ENCODE data around the gene DNAJC18. TPM values are rescaled to one million over a fixed set of nuclear protein-coding genes. Genes with fewer than 3 reads are reported as not detected.

DNAJC18 gene
- total RNA-seq, 1 donor from 2014 or later = 7.6 TPM

GRCh38 chr5:139381837-139382761, 57.2 kb downstream of the DNAJC18 start:
- peak in 1 of 2 donors; percentile 85 for DNase-seq (ENCODE audit: extremely low spot score in 2 of 2)
- H3K27ac ChIP-seq = no peak overlapping the region
- peaks cover 25% of the 10 kb centered on the region for H3K4me1 ChIP-seq
- H3K36me3 ChIP-seq = no peaks in the 10 kb centered on the region
- no peaks in the 10 kb centered on the region for H3K27me3 ChIP-seq
- no peak overlapping the region for H3K4me3 ChIP-seq
- TF ChIP-seq POLR2AphosphoS5 (IDR thresholded peaks at IDR 0.05; ENCODE audit: insufficient read depth in 1 of 2, low read depth in 1 of 2) (no peak), CTCF (IDR thresholded peaks at IDR 0.05) (no peak), POLR2A (IDR thresholded peaks at IDR 0.05) (no peak)
- intact Hi-C loops (cut with DNase I) = no loop called here
- no peaks in the 10 kb centered on the region for H3K9me3 ChIP-seq

GRCh38 chr5:139379626-139380449, 59.5 kb downstream of the DNAJC18 start:
- H3K9me3 ChIP-seq = no peaks in the 10 kb centered on the region
- no peaks in the 10 kb centered on the region for H3K36me3 ChIP-seq
- peaks cover 13% of the 10 kb centered on the region for H3K4me1 ChIP-seq
- intact Hi-C loops (cut with DNase I) = no loop called here
- no peak overlapping the region for H3K27ac ChIP-seq
- no peaks in the 10 kb centered on the region for H3K27me3 ChIP-seq
- TF ChIP-seq POLR2A (IDR thresholded peaks at IDR 0.05) (no peak), CTCF (IDR thresholded peaks at IDR 0.05) (no peak), POLR2AphosphoS5 (IDR thresholded peaks at IDR 0.05; ENCODE audit: insufficient read depth in 1 of 2, low read depth in 1 of 2) (no peak)
- DNase-seq (ENCODE audit: extremely low spot score in 2 of 2) = no peak
- H3K4me3 ChIP-seq = no peak overlapping the region

GRCh38 chr5:139378941-139379361, 60.4 kb downstream of the DNAJC18 start:
- Histone ChIP-seq H3K4me1 (peaks cover 4% of the 10 kb centered on the region), H3K36me3 (no peaks in the 10 kb centered on the region), H3K27ac (no peak overlapping the region), H3K4me3 (no peak overlapping the region), H3K27me3 (no peaks in the 10 kb centered on the region), H3K9me3 (no peaks in the 10 kb centered on the region)
- intact Hi-C loops (cut with DNase I) = no loop called here
- DNase-seq (ENCODE audit: extremely low spot score in 2 of 2) = no peak
- TF ChIP-seq POLR2AphosphoS5 (IDR thresholded peaks at IDR 0.05; ENCODE audit: insufficient read depth in 1 of 2, low read depth in 1 of 2) = no peak
- TF ChIP-seq POLR2A (IDR thresholded peaks at IDR 0.05) = no peak
- TF ChIP-seq CTCF (IDR thresholded peaks at IDR 0.05) = no peak

GRCh38 chr5:139378101-139378825, 61.1 kb downstream of the DNAJC18 start:
- Histone ChIP-seq H3K36me3 (no peaks in the 10 kb centered on the region), H3K27me3 (no peaks in the 10 kb centered on the region), H3K27ac (no peak overlapping the region), H3K4me3 (no peak overlapping the region), H3K4me1 (peaks cover 5% of the 10 kb centered on the region), H3K9me3 (no peaks in the 10 kb centered on the region)
- intact Hi-C loops (cut with DNase I) = no loop called here
- TF ChIP-seq CTCF (IDR thresholded peaks at IDR 0.05) (no peak), POLR2A (IDR thresholded peaks at IDR 0.05) (no peak), POLR2AphosphoS5 (IDR thresholded peaks at IDR 0.05; ENCODE audit: insufficient read depth in 1 of 2, low read depth in 1 of 2) (no peak)
- no peak for DNase-seq (ENCODE audit: extremely low spot score in 2 of 2)

Measured in vagina (tissue), 2 donors.